Measurements from ENCODE around the gene PLK2.

Gene PLK2

GRCh38 chr5:58456026-58456425 is 3.9 kb downstream of the PLK2 start:
- no peak for DNase-seq (ENCODE audit: low read depth, low spot score)
- no peak overlapping the region for H3K4me3 ChIP-seq
- TF ChIP-seq FOXP2 (optimal IDR thresholded peaks at IDR 0.05; ENCODE audit: control extremely low read depth, extremely low read length, insufficient read depth) (no peak), EZH2 (IDR thresholded peaks at IDR 0.05) (no peak), POLR2AphosphoS5 (IDR thresholded peaks at IDR 0.05; ENCODE audit: borderline replicate concordance, low read depth, low read length) (no peak)
- no peaks in the 10 kb centered on the region for H3K9me3 ChIP-seq (ENCODE audit: low read depth, low read length)
- H3K27ac ChIP-seq: no peak overlapping the region
- no peaks in the 10 kb centered on the region for H3K36me3 ChIP-seq (ENCODE audit: insufficient read depth, low read length)
- H3K9ac ChIP-seq (ENCODE audit: insufficient read length): no peak overlapping the region

GRCh38 chr5:58455480-58455879 is 4.4 kb downstream of the PLK2 start:
- Histone ChIP-seq H3K27ac (no peak overlapping the region), H3K9me3 (ENCODE audit: low read depth, low read length) (no peaks in the 10 kb centered on the region), H3K9ac (ENCODE audit: insufficient read length) (no peak overlapping the region), H3K4me3 (no peak overlapping the region), H3K36me3 (ENCODE audit: insufficient read depth, low read length) (no peaks in the 10 kb centered on the region)
- DNase-seq (ENCODE audit: low read depth, low spot score): no peak
- TF ChIP-seq EZH2 (IDR thresholded peaks at IDR 0.05) (no peak), POLR2AphosphoS5 (IDR thresholded peaks at IDR 0.05; ENCODE audit: borderline replicate concordance, low read depth, low read length) (no peak), FOXP2 (optimal IDR thresholded peaks at IDR 0.05; ENCODE audit: control extremely low read depth, extremely low read length, insufficient read depth) (no peak)

GRCh38 chr5:58455066-58455465 is 4.8 kb downstream of the PLK2 start:
- Histone ChIP-seq H3K9me3 (ENCODE audit: low read depth, low read length) (no peaks in the 10 kb centered on the region), H3K9ac (ENCODE audit: insufficient read length) (no peak overlapping the region), H3K36me3 (ENCODE audit: insufficient read depth, low read length) (no peaks in the 10 kb centered on the region), H3K4me3 (no peak overlapping the region), H3K27ac (no peak overlapping the region)
- DNase-seq (ENCODE audit: low read depth, low spot score): no peak
- TF ChIP-seq FOXP2 (optimal IDR thresholded peaks at IDR 0.05; ENCODE audit: control extremely low read depth, extremely low read length, insufficient read depth) (no peak), EZH2 (IDR thresholded peaks at IDR 0.05) (no peak), POLR2AphosphoS5 (IDR thresholded peaks at IDR 0.05; ENCODE audit: borderline replicate concordance, low read depth, low read length) (no peak)

GRCh38 chr5:58454025-58454424 is 5.9 kb downstream of the PLK2 start:
- DNase-seq (ENCODE audit: low read depth, low spot score): no peak
- H3K36me3 ChIP-seq (ENCODE audit: insufficient read depth, low read length): no peaks in the 10 kb centered on the region
- TF ChIP-seq POLR2AphosphoS5 (IDR thresholded peaks at IDR 0.05; ENCODE audit: borderline replicate concordance, low read depth, low read length): no peak
- no peak for TF ChIP-seq FOXP2 (optimal IDR thresholded peaks at IDR 0.05; ENCODE audit: control extremely low read depth, extremely low read length, insufficient read depth)
- no peak for TF ChIP-seq EZH2 (IDR thresholded peaks at IDR 0.05)
- H3K9ac ChIP-seq (ENCODE audit: insufficient read length): no peak overlapping the region
- no peaks in the 10 kb centered on the region for H3K9me3 ChIP-seq (ENCODE audit: low read depth, low read length)
- H3K27ac ChIP-seq: no peak overlapping the region
- H3K4me3 ChIP-seq: no peak overlapping the region

- no peak overlapping the region for H3K9ac ChIP-seq (ENCODE audit: insufficient read length)
- DNase-seq (ENCODE audit: low read depth, low spot score): no peak
- no peak overlapping the region for H3K4me3 ChIP-seq
- TF ChIP-seq POLR2AphosphoS5 (IDR thresholded peaks at IDR 0.05; ENCODE audit: borderline replicate concordance, low read depth, low read length) (no peak), FOXP2 (optimal IDR thresholded peaks at IDR 0.05; ENCODE audit: control extremely low read depth, extremely low read length, insufficient read depth) (no peak), EZH2 (IDR thresholded peaks at IDR 0.05) (no peak)
- no peaks in the 10 kb centered on the region for H3K9me3 ChIP-seq (ENCODE audit: low read depth, low read length)
- no peak overlapping the region for H3K27ac ChIP-seq
- no peaks in the 10 kb centered on the region for H3K36me3 ChIP-seq (ENCODE audit: insufficient read depth, low read length)
Measured at GRCh38 chr5:58453306-58453705, 6.6 kb downstream of the PLK2 start.

- DNase-seq (ENCODE audit: low read depth, low spot score): no peak
- TF ChIP-seq FOXP2 (optimal IDR thresholded peaks at IDR 0.05; ENCODE audit: control extremely low read depth, extremely low read length, insufficient read depth) (no peak), POLR2AphosphoS5 (IDR thresholded peaks at IDR 0.05; ENCODE audit: borderline replicate concordance, low read depth, low read length) (no peak), EZH2 (IDR thresholded peaks at IDR 0.05) (no peak)
- Histone ChIP-seq H3K4me3 (no peak overlapping the region), H3K36me3 (ENCODE audit: insufficient read depth, low read length) (no peaks in the 10 kb centered on the region), H3K9ac (ENCODE audit: insufficient read length) (no peak overlapping the region), H3K9me3 (ENCODE audit: low read depth, low read length) (no peaks in the 10 kb centered on the region), H3K27ac (no peak overlapping the region)
Measured at GRCh38 chr5:58452566-58453258, 7.2 kb downstream of the PLK2 start.

GRCh38 chr5:58451732-58452565 is 7.9 kb downstream of the PLK2 start:
- no peak for DNase-seq (ENCODE audit: low read depth, low spot score)
- no peaks in the 10 kb centered on the region for H3K9me3 ChIP-seq (ENCODE audit: low read depth, low read length)
- no peak overlapping the region for H3K27ac ChIP-seq
- TF ChIP-seq POLR2AphosphoS5 (IDR thresholded peaks at IDR 0.05; ENCODE audit: borderline replicate concordance, low read depth, low read length) (no peak), FOXP2 (optimal IDR thresholded peaks at IDR 0.05; ENCODE audit: control extremely low read depth, extremely low read length, insufficient read depth) (no peak), EZH2 (IDR thresholded peaks at IDR 0.05) (no peak)
- no peaks in the 10 kb centered on the region for H3K36me3 ChIP-seq (ENCODE audit: insufficient read depth, low read length)
- H3K9ac ChIP-seq (ENCODE audit: insufficient read length): no peak overlapping the region
- no peak overlapping the region for H3K4me3 ChIP-seq

GRCh38 chr5:58450811-58451629 is 8.9 kb downstream of the PLK2 start:
- DNase-seq (ENCODE audit: low read depth, low spot score): no peak
- H3K36me3 ChIP-seq (ENCODE audit: insufficient read depth, low read length): no peaks in the 10 kb centered on the region
- H3K9me3 ChIP-seq (ENCODE audit: low read depth, low read length): no peaks in the 10 kb centered on the region
- H3K27ac ChIP-seq: no peak overlapping the region
- H3K9ac ChIP-seq (ENCODE audit: insufficient read length): no peak overlapping the region
- no peak overlapping the region for H3K4me3 ChIP-seq
- TF ChIP-seq POLR2AphosphoS5 (IDR thresholded peaks at IDR 0.05; ENCODE audit: borderline replicate concordance, low read depth, low read length): no peak
- no peak for TF ChIP-seq EZH2 (IDR thresholded peaks at IDR 0.05)
- no peak for TF ChIP-seq FOXP2 (optimal IDR thresholded peaks at IDR 0.05; ENCODE audit: control extremely low read depth, extremely low read length, insufficient read depth)

All from SK-N-MC (cell line).